ENCODE results near the gene WSCD2.

Gene WSCD2

DNA sequence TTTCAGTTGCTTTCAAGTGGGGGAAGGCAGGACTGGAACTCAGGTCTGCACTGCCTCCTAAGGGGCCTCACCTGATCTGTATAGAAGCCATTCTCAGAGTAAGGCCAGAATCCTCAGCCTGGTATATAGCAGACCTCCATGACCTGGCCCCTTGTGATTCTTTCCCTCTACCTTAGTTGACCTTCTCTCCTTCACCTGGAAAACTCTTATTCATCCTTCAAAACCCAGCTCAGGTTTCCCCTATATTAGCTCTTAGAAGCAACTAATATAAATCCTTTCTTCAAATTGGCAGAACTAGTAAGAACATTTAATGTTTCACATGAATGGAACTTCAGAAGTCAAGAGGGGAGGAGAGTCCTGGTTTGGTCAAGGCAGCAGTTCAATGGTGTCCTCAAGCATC, 26.0 kb upstream of the WSCD2 start:
- TF ChIP-seq FOXP2 (optimal IDR thresholded peaks at IDR 0.05; ENCODE audit: control extremely low read depth, extremely low read length, insufficient read depth) (no peak), POLR2AphosphoS5 (IDR thresholded peaks at IDR 0.05; ENCODE audit: borderline replicate concordance, low read depth, low read length) (no peak), EZH2 (IDR thresholded peaks at IDR 0.05) (no peak)
- DNase-seq (ENCODE audit: low read depth, low spot score), result no peak

DNA sequence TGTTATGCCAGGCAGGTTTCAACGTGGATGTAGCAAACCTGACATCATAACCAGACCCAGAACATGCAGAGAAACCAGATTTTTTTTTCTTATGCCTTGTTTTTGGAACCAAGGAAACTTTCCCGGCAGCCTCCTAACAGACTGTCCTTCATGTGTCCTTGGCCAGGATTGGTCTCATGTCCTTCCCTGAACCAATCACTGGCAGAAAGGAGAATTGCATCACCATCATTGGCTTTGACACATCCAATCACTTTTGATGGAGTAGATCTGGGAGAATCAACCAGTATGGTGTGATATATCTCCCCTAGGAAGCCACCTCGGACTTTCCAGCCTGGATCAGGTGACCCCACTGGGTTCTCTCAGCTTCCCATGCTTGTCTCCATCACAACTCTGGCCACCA, 25.6 kb upstream of the WSCD2 start:
- no peak overlapping the region for H3K9ac ChIP-seq (ENCODE audit: insufficient read length)
- H3K36me3 ChIP-seq (ENCODE audit: insufficient read depth, low read length), result no peaks in the 10 kb centered on the region
- no peaks in the 10 kb centered on the region for H3K9me3 ChIP-seq (ENCODE audit: low read depth, low read length)
- no peak overlapping the region for H3K27ac ChIP-seq
- H3K4me3 ChIP-seq, result no peak overlapping the region
- DNase-seq (ENCODE audit: low read depth, low spot score), result no peak
- TF ChIP-seq POLR2AphosphoS5 (IDR thresholded peaks at IDR 0.05; ENCODE audit: borderline replicate concordance, low read depth, low read length) (no peak), EZH2 (IDR thresholded peaks at IDR 0.05) (no peak), FOXP2 (optimal IDR thresholded peaks at IDR 0.05; ENCODE audit: control extremely low read depth, extremely low read length, insufficient read depth) (no peak)

More for the DNA sequence above, 26.0 kb upstream of the WSCD2 start:
- Histone ChIP-seq H3K27ac (no peak overlapping the region), H3K9ac (ENCODE audit: insufficient read length) (no peak overlapping the region), H3K9me3 (ENCODE audit: low read depth, low read length) (no peaks in the 10 kb centered on the region), H3K4me3 (no peak overlapping the region), H3K36me3 (ENCODE audit: insufficient read depth, low read length) (no peaks in the 10 kb centered on the region)

DNA sequence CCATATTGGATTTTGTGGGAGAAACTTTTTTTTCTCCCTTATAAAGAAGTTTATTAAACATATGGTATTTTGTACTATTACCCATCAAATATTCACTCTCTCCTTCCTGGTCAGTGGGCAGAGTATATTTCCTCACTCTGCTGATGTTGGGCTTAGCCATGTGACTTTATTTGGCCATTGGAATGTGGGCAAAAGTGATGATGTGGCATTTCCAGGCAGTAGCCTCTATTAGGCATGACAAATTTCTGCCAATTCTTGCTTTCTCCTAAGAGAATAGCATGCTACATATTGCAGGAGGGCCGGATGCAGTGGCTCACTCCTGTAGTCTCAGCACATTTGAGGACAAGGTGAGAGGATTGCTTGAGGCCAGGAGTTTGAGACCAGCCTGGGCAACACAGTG, 24.4 kb upstream of the WSCD2 start:
- Histone ChIP-seq H3K4me3 (no peak overlapping the region), H3K27ac (no peak overlapping the region), H3K9me3 (ENCODE audit: low read depth, low read length) (no peaks in the 10 kb centered on the region), H3K36me3 (ENCODE audit: insufficient read depth, low read length) (no peaks in the 10 kb centered on the region), H3K9ac (ENCODE audit: insufficient read length) (no peak overlapping the region)
- no peak for DNase-seq (ENCODE audit: low read depth, low spot score)
- no peak for TF ChIP-seq EZH2 (IDR thresholded peaks at IDR 0.05)
- no peak for TF ChIP-seq POLR2AphosphoS5 (IDR thresholded peaks at IDR 0.05; ENCODE audit: borderline replicate concordance, low read depth, low read length)
- no peak for TF ChIP-seq FOXP2 (optimal IDR thresholded peaks at IDR 0.05; ENCODE audit: control extremely low read depth, extremely low read length, insufficient read depth)

DNA sequence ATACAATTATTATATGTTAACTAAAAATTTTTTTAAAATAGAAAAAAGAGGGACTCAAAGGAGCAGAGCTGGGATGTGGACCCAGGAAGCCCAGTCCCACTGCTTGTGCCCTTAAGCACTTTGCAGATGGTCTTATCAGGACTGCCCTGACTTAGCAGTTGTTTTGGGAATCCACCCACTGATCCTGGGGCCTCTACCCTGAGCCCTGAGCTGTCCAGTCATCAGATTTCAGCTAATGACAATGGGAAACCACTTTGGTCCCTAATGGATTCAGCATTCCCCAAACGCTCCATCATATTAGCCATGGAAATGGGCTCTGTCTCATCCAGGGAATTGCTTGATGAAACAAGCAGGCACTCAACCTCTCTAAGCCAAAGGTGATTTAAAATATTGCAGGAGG, 22.5 kb upstream of the WSCD2 start:
- Histone ChIP-seq H3K9me3 (ENCODE audit: low read depth, low read length) (no peaks in the 10 kb centered on the region), H3K27ac (no peak overlapping the region), H3K9ac (ENCODE audit: insufficient read length) (no peak overlapping the region), H3K36me3 (ENCODE audit: insufficient read depth, low read length) (no peaks in the 10 kb centered on the region), H3K4me3 (no peak overlapping the region)
- DNase-seq (ENCODE audit: low read depth, low spot score), result no peak
- TF ChIP-seq POLR2AphosphoS5 (IDR thresholded peaks at IDR 0.05; ENCODE audit: borderline replicate concordance, low read depth, low read length) (no peak), EZH2 (IDR thresholded peaks at IDR 0.05) (no peak), FOXP2 (optimal IDR thresholded peaks at IDR 0.05; ENCODE audit: control extremely low read depth, extremely low read length, insufficient read depth) (no peak)

DNA sequence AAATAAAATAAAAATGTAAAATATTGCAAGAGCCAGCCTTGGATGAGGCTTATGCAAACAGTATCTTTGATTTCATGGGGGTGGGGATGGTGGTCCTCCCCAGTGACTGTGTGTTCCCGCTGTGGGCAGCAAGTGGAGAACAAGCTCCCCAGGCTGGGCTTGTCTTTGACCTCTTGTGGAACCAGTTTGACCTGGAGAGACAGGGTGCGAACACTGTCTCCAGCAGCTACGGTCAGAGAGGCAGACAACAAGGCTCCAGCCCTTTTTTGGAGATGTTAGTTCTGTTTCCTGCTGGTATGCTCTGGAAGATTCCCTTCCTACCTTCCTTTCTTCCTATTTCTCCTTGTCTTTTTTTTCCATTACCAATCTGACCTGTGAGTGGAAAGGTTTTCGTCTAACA, 21.8 kb upstream of the WSCD2 start:
- no peak overlapping the region for H3K9ac ChIP-seq (ENCODE audit: insufficient read length)
- no peak for DNase-seq (ENCODE audit: low read depth, low spot score)

DNA sequence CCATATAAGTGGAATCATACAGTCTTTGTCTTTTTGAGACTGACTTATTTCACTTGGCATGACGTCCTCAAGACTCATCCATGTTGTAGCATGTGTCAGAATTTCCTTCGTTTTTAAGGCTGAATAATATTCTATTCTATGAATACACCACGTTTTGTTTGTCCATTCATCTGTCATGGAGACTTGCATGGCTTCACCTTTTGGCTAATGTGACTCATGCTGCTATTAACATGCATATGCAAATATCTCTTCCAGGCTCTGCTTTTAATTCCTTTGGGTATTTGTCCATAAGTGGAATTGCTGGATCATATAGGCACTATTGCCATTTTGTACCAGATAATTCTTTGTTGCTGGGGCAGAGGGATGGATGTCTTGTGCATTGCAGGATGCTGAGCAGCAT, 19.6 kb upstream of the WSCD2 start:
- Histone ChIP-seq H3K36me3 (ENCODE audit: insufficient read depth, low read length) (no peaks in the 10 kb centered on the region), H3K9ac (ENCODE audit: insufficient read length) (no peak overlapping the region), H3K9me3 (ENCODE audit: low read depth, low read length) (no peaks in the 10 kb centered on the region), H3K4me3 (no peak overlapping the region), H3K27ac (no peak overlapping the region)
- TF ChIP-seq EZH2 (IDR thresholded peaks at IDR 0.05) (no peak), POLR2AphosphoS5 (IDR thresholded peaks at IDR 0.05; ENCODE audit: borderline replicate concordance, low read depth, low read length) (no peak), FOXP2 (optimal IDR thresholded peaks at IDR 0.05; ENCODE audit: control extremely low read depth, extremely low read length, insufficient read depth) (no peak)
- no peak for DNase-seq (ENCODE audit: low read depth, low spot score)

More for the DNA sequence above, 21.8 kb upstream of the WSCD2 start:
- TF ChIP-seq FOXP2 (optimal IDR thresholded peaks at IDR 0.05; ENCODE audit: control extremely low read depth, extremely low read length, insufficient read depth) (no peak), EZH2 (IDR thresholded peaks at IDR 0.05) (no peak), POLR2AphosphoS5 (IDR thresholded peaks at IDR 0.05; ENCODE audit: borderline replicate concordance, low read depth, low read length) (no peak)
- Histone ChIP-seq H3K9me3 (ENCODE audit: low read depth, low read length) (no peaks in the 10 kb centered on the region), H3K27ac (no peak overlapping the region), H3K36me3 (ENCODE audit: insufficient read depth, low read length) (no peaks in the 10 kb centered on the region), H3K4me3 (no peak overlapping the region)

DNA sequence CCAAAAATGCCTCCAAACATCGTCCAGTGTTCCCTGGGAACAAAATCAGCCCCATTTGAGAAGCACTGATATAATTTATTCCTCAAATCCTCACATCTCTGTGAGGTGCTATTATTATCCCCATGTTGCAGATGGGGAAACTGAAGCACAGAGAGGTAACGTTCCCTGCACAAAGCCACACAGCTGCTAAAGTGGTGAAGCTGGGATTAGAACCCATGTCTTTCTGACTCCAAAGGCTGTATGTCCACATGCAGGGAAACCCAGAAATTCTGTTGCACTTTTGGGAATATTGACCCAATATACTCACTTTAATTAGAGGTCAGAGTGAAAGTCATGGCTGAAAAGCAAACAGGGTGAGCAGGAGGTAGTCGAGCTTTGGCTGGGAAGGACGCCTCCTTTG, 19.1 kb upstream of the WSCD2 start:
- TF ChIP-seq EZH2 (IDR thresholded peaks at IDR 0.05), result no peak
- no peak for TF ChIP-seq POLR2AphosphoS5 (IDR thresholded peaks at IDR 0.05; ENCODE audit: borderline replicate concordance, low read depth, low read length)
- TF ChIP-seq FOXP2 (optimal IDR thresholded peaks at IDR 0.05; ENCODE audit: control extremely low read depth, extremely low read length, insufficient read depth), result no peak
- no peaks in the 10 kb centered on the region for H3K9me3 ChIP-seq (ENCODE audit: low read depth, low read length)
- H3K4me3 ChIP-seq, result no peak overlapping the region
- no peak for DNase-seq (ENCODE audit: low read depth, low spot score)
- H3K36me3 ChIP-seq (ENCODE audit: insufficient read depth, low read length), result no peaks in the 10 kb centered on the region
- H3K9ac ChIP-seq (ENCODE audit: insufficient read length), result no peak overlapping the region
- H3K27ac ChIP-seq, result no peak overlapping the region

DNA sequence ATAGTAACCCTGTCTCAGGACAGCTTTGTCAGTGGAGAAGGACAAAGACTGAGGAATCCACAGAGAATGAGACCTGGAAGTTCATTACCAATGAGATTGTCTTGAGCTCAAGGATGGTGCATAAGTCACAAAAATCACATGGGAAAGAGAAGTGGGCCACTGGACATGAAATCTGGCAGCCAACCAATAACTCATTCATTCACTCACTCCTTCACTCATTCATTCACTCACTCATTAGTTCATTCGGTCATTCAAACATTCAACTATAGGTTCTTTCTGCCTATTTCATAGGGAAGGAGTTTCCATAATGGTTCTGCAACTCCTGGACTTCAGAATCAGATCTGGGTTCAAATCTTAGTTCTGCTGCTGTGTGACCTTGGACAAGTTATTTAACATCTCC, 18.2 kb upstream of the WSCD2 start:
- Histone ChIP-seq H3K9ac (ENCODE audit: insufficient read length) (no peak overlapping the region), H3K36me3 (ENCODE audit: insufficient read depth, low read length) (no peaks in the 10 kb centered on the region), H3K27ac (no peak overlapping the region), H3K4me3 (no peak overlapping the region), H3K9me3 (ENCODE audit: low read depth, low read length) (no peaks in the 10 kb centered on the region)
- no peak for TF ChIP-seq FOXP2 (optimal IDR thresholded peaks at IDR 0.05; ENCODE audit: control extremely low read depth, extremely low read length, insufficient read depth)
- no peak for TF ChIP-seq POLR2AphosphoS5 (IDR thresholded peaks at IDR 0.05; ENCODE audit: borderline replicate concordance, low read depth, low read length)
- no peak for TF ChIP-seq EZH2 (IDR thresholded peaks at IDR 0.05)
- DNase-seq (ENCODE audit: low read depth, low spot score), result no peak

DNA sequence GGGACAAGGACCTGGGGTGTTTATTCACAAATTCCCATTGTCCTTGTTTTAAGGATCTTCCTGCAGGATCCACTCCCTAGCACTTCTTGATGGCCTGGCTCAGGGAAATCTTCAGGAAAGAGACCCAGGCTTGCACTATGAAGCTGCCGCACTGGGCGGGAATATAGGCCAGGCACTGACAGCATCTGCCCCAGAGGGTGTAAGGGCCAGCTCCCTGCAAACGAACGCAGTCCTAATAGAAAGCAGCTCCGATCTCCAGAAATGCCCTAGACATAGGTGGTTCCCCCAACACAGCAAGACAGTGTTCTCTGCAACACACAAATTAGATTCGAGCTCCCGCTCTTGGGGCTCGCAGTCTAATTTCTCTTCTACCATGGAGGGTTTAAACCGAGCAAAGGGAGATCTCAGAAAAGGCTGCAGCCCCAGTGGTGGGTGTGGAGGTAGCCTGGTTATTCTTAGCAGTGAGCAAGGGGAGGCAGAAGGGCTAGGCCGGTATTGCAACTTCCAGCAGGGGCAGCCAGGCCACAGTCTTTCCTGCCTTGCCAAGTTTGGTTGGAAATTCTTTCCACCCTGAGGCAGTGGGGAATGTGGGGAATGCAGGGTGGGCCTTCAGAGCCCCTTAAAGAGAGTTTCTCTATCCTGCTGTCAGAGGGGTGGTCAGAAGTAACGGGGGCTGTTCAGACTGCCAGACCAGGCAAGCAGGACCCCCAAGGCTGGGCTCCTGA, 16.1 kb upstream of the WSCD2 start:
- no peaks in the 10 kb centered on the region for H3K9me3 ChIP-seq (ENCODE audit: low read depth, low read length)
- H3K9ac ChIP-seq (ENCODE audit: insufficient read length), result no peak overlapping the region
- no peak for DNase-seq (ENCODE audit: low read depth, low spot score)
- H3K36me3 ChIP-seq (ENCODE audit: insufficient read depth, low read length), result no peaks in the 10 kb centered on the region
- no peak overlapping the region for H3K27ac ChIP-seq
- no peak overlapping the region for H3K4me3 ChIP-seq
- TF ChIP-seq FOXP2 (optimal IDR thresholded peaks at IDR 0.05; ENCODE audit: control extremely low read depth, extremely low read length, insufficient read depth) (no peak), POLR2AphosphoS5 (IDR thresholded peaks at IDR 0.05; ENCODE audit: borderline replicate concordance, low read depth, low read length) (no peak), EZH2 (IDR thresholded peaks at IDR 0.05) (no peak)
